ENCODE results near the gene ZNF750.

ZNF750 gene

DNA sequence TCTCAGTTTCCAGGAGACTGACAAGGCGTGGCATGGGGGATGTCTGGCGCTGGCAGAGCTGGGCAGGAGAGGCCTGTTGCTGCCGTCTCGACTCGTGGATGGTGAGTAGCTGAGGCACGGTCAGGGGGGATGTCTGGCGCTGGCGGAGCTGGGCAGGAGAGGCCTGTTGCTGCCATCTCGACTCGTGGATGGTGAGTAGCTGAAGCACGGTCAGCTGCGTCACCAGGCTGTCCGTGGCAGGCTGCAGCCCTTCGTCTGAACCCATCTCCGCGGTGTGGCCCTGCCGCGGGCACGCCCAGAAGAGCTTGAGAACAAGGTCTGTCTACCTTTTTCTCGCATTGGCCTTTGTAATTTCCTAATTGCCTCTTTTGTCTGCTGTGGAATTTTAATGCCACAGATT, 25.0 kb downstream of the ZNF750 start:
- in situ Hi-C loops (cut with MboI; ENCODE audit: low pct_unique_long_range_greater_than_20kb, low sequenced_read_pairs, unreplicated experiment) = no loop called here

DNA sequence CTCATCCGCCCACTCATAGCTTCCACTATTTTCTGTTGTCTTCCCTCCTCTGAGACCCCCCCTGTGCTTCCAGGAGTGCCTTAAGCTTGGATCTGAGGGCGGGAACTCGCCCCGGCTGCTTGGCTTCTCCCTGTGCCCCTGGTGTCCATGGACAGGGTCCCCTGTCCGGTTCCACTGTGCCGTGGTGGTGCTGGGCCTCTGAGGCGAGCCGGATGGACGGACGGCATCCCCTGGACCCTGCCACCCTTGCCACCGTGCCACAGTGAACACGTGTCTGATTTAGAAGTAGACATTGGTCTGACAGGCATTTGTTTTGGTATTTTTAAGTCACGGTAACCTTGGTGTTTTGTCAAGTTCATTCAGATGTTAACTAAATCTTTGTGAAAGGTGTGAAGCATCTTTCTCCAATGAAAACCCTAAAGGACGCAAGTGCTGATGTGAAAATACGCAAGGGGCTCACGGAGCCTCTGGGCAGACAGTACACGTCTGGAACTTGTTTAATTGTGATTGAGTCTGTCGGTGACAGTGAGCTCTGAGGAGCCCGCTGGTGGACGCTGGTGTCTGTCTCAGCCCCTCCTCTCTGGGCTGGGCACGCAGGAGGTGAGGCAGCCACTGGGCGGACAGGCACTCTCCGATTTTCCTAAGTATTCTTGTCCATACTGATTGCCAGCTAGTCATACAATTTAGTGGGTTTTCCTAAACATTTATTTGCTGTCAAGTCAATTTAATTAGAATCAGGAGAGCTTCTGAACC, 26.3 kb downstream of the ZNF750 start:
- in situ Hi-C loops (cut with MboI; ENCODE audit: low pct_unique_long_range_greater_than_20kb, low sequenced_read_pairs, unreplicated experiment) = no loop called here

More for the DNA sequence above, 25.0 kb downstream of the ZNF750 start:
- DNase-seq (ENCODE audit: low spot score) = no peak
- TF ChIP-seq, protein P1, sequence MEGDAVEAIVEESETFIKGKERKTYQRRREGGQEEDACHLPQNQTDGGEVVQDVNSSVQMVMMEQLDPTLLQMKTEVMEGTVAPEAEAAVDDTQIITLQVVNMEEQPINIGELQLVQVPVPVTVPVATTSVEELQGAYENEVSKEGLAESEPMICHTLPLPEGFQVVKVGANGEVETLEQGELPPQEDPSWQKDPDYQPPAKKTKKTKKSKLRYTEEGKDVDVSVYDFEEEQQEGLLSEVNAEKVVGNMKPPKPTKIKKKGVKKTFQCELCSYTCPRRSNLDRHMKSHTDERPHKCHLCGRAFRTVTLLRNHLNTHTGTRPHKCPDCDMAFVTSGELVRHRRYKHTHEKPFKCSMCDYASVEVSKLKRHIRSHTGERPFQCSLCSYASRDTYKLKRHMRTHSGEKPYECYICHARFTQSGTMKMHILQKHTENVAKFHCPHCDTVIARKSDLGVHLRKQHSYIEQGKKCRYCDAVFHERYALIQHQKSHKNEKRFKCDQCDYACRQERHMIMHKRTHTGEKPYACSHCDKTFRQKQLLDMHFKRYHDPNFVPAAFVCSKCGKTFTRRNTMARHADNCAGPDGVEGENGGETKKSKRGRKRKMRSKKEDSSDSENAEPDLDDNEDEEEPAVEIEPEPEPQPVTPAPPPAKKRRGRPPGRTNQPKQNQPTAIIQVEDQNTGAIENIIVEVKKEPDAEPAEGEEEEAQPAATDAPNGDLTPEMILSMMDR (IDR thresholded peaks at IDR 0.05; ENCODE audit: extremely low read depth, insufficient read depth, missing control alignments) = no peak

GRCh38 chr17:82812601-82813000, 27.2 kb downstream of the ZNF750 start:
- no peak for DNase-seq (ENCODE audit: low spot score)
- TF ChIP-seq, protein P1 (IDR thresholded peaks at IDR 0.05; ENCODE audit: extremely low read depth, insufficient read depth, missing control alignments) = no peak

More for the DNA sequence above, 26.3 kb downstream of the ZNF750 start:
- TF ChIP-seq, protein P1 (IDR thresholded peaks at IDR 0.05; ENCODE audit: extremely low read depth, insufficient read depth, missing control alignments) = no peak
- DNase-seq (ENCODE audit: low spot score) = no peak

GRCh38 chr17:82812058-82812457, 27.8 kb downstream of the ZNF750 start:
- TF ChIP-seq, protein P1 (IDR thresholded peaks at IDR 0.05; ENCODE audit: extremely low read depth, insufficient read depth, missing control alignments) = no peak
- in situ Hi-C loops (cut with MboI; ENCODE audit: low pct_unique_long_range_greater_than_20kb, low sequenced_read_pairs, unreplicated experiment) = no loop called here

More at GRCh38 chr17:82812601-82813000, 27.2 kb downstream of the ZNF750 start:
- in situ Hi-C loops (cut with MboI; ENCODE audit: low pct_unique_long_range_greater_than_20kb, low sequenced_read_pairs, unreplicated experiment) = no loop called here

GRCh38 chr17:82810644-82811430, 29.0 kb downstream of the ZNF750 start:
- DNase-seq (ENCODE audit: low spot score) = no peak
- in situ Hi-C loops (cut with MboI; ENCODE audit: low pct_unique_long_range_greater_than_20kb, low sequenced_read_pairs, unreplicated experiment) = no loop called here

More at GRCh38 chr17:82812058-82812457, 27.8 kb downstream of the ZNF750 start:
- DNase-seq (ENCODE audit: low spot score) = no peak

More at GRCh38 chr17:82810644-82811430, 29.0 kb downstream of the ZNF750 start:
- TF ChIP-seq, protein P1 (IDR thresholded peaks at IDR 0.05; ENCODE audit: extremely low read depth, insufficient read depth, missing control alignments) = no peak
